Activated CD4-positive, alpha-beta T cell treated with anti-CD3 and anti-CD28 coated beads, Interleukin-2, amount 50 U/mL, for 4 hours (primary cell): Measurements from ENCODE around the gene ROBO3.

Experiments used
- DNase-seq, 2 experiments: peaks; one replicate each; pipeline ENCODE4 v3.0.0-alpha.2; 2020

ROBO3 gene

GRCh38 chr11:124846070-124846673, 19.1 kb upstream of the ROBO3 start:
- DNase-seq, result no peak

- DNase-seq, result no peak
These were observed 6.1 kb upstream of the ROBO3 start for GRCh38 chr11:124859171-124859570.

GRCh38 chr11:124861670-124862069, 3.6 kb upstream of the ROBO3 start:
- no peak for DNase-seq

GRCh38 chr11:124863137-124863825, 2.0 kb upstream of the ROBO3 start:
- DNase-seq, result no peak

- no peak for DNase-seq
These were observed 1.4 kb upstream of the ROBO3 start for GRCh38 chr11:124863826-124864165.

- DNase-seq, result no peak
These were observed 898 bp upstream of the ROBO3 start for GRCh38 chr11:124864176-124864891.

GRCh38 chr11:124864892-124865180, 396 bp upstream of the ROBO3 start:
- DNase-seq, result no peak

GRCh38 chr11:124865902-124866851, 945 bp downstream of the ROBO3 start:
- peak; percentile 39 to 41 for DNase-seq

GRCh38 chr11:124867700-124868099, 2.5 kb downstream of the ROBO3 start:
- DNase-seq, result no peak

GRCh38 chr11:124868331-124869274, 3.4 kb downstream of the ROBO3 start:
- no peak for DNase-seq

GRCh38 chr11:124869331-124869730, 4.1 kb downstream of the ROBO3 start:
- DNase-seq, result no peak

- no peak for DNase-seq
These were observed 4.7 kb downstream of the ROBO3 start for GRCh38 chr11:124869856-124870387.

- DNase-seq, result no peak
These were observed 5.2 kb downstream of the ROBO3 start for GRCh38 chr11:124870430-124870829.

- no peak for DNase-seq
These were observed 7.0 kb downstream of the ROBO3 start for GRCh38 chr11:124872280-124872679.

- DNase-seq, result no peak
These were observed 7.5 kb downstream of the ROBO3 start for GRCh38 chr11:124872741-124873140.

GRCh38 chr11:124873951-124874350, 8.7 kb downstream of the ROBO3 start:
- DNase-seq, result no peak

- no peak for DNase-seq
These were observed 9.5 kb downstream of the ROBO3 start for GRCh38 chr11:124874571-124875255.

GRCh38 chr11:124875401-124875800, 10.2 kb downstream of the ROBO3 start:
- no peak for DNase-seq

GRCh38 chr11:124875943-124876817, 10.9 kb downstream of the ROBO3 start:
- DNase-seq, result peak; percentile 68 to 71
